GM12874 (cell line): ENCODE measurements around the gene TTI1.

Source experiments
- CTCF ChIP-seq: IDR thresholded peaks from 2 replicates; pipeline ENCODE4 v1.5.1; 2011; ENCODE audit warnings: low read depth, mild to moderate bottlenecking, control low read depth, low read length, moderate library complexity; ENCODE audit not compliant: insufficient read depth

The TTI1 gene

GRCh38 chr20:37933786-37934633 lies 99.2 kb downstream of the TTI1 start:
- TF ChIP-seq CTCF = no peak
